HG03575 (cell line): ENCODE results near the gene NXPH4.

Experiments
- ATAC-seq: cut with Tn5 transposase; IDR thresholded peaks from one replicate; pipeline ENCODE4 v1.9.1; 2021; ENCODE audit not compliant: unreplicated experiment, insufficient number of reproducible peaks, low FRiP score; ENCODE audit errors: extremely low read depth

NXPH4 gene

GRCh38 chr12:57213763-57214397 is 2.7 kb upstream of the NXPH4 start:
- ATAC-seq: no peak

- no peak for ATAC-seq
Measured at GRCh38 chr12:57214398-57214781, 2.2 kb upstream of the NXPH4 start.

GRCh38 chr12:57215065-57215464 is 1.5 kb upstream of the NXPH4 start:
- no peak for ATAC-seq

GRCh38 chr12:57215668-57216013 is 953 bp upstream of the NXPH4 start:
- ATAC-seq: no peak

- no peak for ATAC-seq
Measured at GRCh38 chr12:57216921-57217879, 606 bp downstream of the NXPH4 start.

- ATAC-seq: no peak
Measured at GRCh38 chr12:57218030-57218853, 1.6 kb downstream of the NXPH4 start.

GRCh38 chr12:57219205-57219992 is 2.8 kb downstream of the NXPH4 start:
- no peak for ATAC-seq

- ATAC-seq: no peak
Measured at GRCh38 chr12:57219993-57220754, 3.6 kb downstream of the NXPH4 start.

GRCh38 chr12:57220770-57221168 is 4.2 kb downstream of the NXPH4 start:
- no peak for ATAC-seq

GRCh38 chr12:57221169-57221917 is 4.7 kb downstream of the NXPH4 start:
- ATAC-seq: no peak

- ATAC-seq: no peak
Measured at GRCh38 chr12:57222286-57223190, 5.9 kb downstream of the NXPH4 start.

- no peak for ATAC-seq
Measured at GRCh38 chr12:57223191-57224165, 6.9 kb downstream of the NXPH4 start.

- no peak for ATAC-seq
Measured at GRCh38 chr12:57224278-57224972, 7.8 kb downstream of the NXPH4 start.

- no peak for ATAC-seq
Measured at GRCh38 chr12:57224973-57225679, 8.5 kb downstream of the NXPH4 start.
